ENCODE data around the gene MAGI3.
"Not testable (repeated sequence)": the region's sequence is repeated elsewhere in the genome, so short reads cannot be mapped to it uniquely, and the experiment has no call there.

The MAGI3 gene

DNA sequence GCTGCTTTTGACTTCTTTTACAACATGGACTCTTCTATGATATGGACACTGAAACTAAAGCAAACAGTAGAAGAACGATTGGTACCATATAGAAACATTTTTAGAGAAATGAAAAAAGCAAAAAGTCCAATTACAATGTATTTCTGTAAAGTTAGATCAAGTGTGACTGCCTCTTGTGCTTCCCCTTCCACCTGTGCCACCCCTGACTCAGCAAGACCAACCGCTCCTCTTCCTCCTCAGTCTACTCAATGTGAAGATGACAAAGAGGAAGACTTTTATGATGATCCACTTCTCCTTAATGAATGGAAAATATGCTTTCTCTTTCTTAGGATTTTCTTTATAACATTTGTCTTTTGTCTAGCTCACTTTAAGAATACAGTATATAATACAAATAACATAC lies 302.0 kb downstream of the MAGI3 start:
- DNase-seq (ENCODE audit: low read depth): no peak

DNA sequence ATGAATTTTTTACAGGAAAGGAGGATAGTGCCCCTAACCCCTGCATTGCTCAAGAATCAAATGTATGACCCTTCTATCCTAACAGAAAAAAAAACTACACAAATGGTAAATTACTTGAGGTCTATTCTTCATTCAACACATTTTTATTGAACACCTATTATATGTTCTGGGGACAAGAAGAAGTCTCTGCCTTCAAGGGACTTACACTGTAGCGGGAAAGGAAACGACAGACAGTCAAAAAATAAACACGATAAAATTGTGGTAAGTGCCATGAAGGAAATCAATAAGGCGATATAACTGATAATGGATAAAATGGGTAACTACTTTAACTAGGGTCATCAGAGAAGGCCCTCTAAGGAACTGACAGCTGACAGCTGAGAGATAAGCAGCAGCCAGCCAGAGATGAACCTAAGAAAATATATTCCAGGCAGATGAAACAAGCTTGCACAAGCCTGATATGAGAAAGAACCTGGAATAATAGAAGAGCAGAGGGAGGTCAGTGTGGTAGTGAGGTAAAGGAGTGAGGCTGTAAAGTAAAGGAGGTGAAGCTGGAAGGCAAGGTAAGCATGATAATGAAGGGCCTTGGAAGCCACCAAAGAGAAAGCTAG lies 302.6 kb downstream of the MAGI3 start:
- no peak for DNase-seq (ENCODE audit: low read depth)

DNA sequence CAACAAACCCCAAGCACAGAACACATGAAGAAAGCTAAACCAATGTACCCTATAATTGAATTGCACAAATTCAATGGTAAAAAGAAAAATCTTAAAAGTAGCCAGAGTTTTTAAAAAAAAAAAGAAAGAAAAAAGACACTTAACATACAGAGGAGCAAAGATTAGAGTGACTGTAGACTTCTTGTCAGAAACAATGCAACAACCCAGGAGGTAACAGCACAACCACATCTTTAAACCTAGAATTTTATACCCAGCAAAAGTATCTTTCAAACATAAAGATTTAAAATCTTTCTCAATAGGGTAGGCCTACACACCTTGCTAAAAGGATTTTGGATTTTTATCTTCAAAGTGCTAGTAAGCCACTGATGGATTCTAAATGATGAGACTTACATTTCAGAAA lies 304.6 kb downstream of the MAGI3 start:
- no peak for DNase-seq (ENCODE audit: low read depth)

DNA sequence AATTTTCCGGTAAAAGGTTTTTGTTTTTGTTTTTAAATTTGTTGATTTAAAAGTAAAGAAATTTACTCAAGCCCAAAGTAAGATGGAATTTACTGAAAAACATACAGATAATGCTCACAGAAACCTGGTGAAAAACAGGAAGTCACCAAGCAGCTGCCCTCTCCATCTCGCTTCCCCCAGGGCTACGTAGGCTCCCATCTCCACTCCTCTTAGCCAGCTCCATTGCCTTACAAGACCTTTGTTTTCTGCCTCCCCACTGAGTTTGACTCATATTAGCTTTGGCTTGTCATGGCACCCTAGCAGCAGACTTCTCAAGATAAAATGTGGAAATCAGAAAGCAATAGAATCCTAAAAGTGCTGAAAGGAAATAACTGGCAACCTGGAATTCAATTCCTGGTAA lies 311.1 kb downstream of the MAGI3 start:
- no peak for DNase-seq (ENCODE audit: low read depth)

DNA sequence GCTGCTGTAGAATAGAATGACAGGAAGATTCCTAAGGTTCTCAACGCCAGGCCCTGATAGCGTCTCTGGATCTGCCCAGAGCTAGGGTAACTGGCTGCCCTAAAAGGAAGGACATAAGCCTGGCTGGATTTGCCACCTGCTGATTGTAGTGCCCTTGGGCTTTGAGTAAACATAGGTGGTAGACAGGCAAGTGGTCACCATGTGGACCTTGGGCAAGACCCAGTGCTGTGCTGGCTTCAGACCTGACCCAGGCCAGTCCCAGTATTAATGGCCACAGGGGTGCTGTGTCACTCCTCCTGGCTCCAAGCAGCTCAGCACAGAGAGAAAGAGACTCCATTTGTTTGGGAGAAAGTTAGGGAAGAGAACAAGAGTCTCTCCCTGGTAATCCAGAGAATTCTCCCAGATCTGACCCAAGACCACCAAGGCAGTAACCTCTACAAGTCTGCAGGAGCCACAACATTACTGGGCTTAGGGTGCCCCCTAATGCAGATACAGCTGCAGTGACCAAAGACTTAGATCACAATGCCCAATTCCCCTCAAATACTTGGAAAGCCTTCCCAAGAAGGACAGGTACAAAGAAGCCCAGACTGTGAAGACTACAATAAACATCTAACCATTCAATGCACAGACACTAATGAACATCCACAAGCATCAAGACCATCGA lies 324.4 kb downstream of the MAGI3 start:
- no peak for DNase-seq (ENCODE audit: low read depth)

DNA sequence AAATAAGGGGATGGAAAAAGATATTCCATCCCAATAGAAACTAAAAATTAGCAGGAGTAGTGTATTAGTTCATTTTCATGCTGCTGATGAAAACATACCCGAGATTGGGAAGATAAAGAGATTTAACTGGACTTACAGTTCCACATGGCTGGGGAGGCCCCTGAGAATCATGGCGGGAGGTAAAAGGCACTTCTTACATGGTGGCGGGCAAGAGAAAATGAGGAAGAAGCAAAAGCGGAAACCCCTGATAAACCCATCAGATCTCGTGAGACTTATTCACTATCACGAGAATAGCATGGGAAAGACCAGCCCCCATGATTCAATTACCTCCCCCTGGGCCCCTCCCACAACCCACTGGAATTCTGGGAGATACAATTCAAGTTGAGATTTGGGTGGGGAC lies 327.2 kb downstream of the MAGI3 start:
- DNase-seq (ENCODE audit: low read depth): not testable (repeated sequence)

DNA sequence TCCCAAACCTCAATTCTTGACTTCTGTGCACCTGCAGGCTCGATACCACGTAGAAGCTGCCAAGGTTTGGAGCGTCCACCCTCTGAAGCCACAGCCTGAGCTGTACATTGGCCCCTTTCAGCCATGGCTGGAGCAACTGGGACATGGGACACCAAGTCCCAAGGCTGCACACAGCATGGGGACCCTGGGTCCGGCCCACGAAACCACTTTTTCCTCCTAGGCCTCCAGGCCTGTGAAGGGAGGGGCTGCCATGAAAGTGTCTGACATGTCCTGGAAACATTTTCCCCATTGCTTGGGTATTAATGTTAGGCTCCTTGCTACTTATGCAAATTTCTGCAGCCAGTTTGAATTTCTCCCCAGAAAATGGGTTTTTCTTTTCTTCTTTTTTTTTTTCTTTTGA lies 328.3 kb downstream of the MAGI3 start:
- DNase-seq (ENCODE audit: low read depth): not testable (repeated sequence)

DNA sequence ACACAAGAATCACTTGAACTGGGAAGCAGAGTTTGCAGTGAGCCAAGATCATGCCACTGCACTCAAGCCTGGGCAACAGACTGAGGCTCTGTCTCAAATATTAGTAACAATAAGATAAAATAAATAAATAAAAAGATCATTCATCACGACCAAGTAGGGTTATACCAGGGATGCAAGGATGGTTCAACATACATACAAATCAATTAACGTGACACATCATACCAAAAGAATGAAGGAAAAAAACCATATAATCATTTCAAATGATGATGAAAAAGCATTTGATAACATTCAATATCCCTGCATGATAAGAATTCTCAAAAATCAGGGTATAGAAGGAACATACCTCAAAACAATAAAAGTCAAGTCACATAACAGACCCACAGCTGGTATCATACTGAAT lies 330.7 kb downstream of the MAGI3 start:
- no peak for DNase-seq (ENCODE audit: low read depth)

DNA sequence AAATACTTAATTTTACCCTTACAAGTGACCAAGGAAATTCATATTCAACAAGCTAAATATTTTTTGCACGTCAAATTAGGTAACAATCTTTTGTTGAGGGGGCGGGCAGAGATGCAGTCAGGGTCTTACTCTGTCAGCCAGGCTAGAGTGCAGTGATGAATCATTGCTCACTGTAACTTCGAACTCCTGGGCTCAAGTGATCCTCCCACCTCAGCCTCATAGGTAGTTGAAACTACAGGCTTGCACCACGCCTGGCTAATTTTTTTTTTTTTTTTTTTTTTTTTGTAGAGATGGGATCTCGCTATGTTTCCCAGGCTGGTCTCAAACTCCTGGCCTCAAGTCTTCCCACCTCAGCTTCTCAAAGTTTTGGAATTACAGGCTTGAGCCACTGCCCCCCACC lies 342.5 kb downstream of the MAGI3 start:
- no peak for DNase-seq (ENCODE audit: low read depth)

DNA sequence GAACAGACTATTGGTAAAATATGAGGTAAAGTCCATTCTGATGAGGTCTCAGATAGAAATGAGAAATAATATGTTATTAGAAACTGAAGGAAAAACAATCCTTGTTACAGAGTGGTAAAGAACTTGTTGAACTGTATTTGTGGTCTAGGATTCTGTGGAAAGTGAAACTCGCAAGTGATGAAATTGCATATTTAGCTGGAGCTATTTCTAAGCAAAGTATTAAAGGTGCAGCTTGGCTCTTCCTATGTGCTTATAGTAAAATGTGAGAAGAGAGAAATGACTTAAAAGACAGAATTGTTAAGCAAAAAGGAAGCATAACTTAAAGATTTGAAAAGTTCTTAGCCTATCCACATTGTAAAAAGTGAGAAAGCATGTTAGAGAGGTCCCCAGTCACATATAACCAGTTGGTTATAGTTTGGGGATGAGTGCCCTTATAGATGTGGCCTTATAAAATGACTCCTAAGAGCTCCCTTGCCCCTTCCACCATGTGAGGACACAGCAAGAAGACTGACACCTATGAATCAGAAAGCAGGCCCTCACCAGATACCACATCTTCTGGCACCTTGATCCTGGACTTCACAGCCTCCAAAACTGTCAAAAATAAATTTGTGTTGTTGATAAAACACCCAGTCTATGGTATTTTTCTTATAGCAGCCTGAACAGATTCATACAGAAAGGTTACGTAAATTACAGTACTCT lies 344.2 kb downstream of the MAGI3 start:
- DNase-seq (ENCODE audit: low read depth): no peak
